ENCODE measurements around the gene RBFOX1.

Gene RBFOX1

GRCh38 chr16:7372095-7372494, 39.5 kb downstream of the RBFOX1 start:
- no peak for DNase-seq (ENCODE audit: low read depth, low spot score)

DNA sequence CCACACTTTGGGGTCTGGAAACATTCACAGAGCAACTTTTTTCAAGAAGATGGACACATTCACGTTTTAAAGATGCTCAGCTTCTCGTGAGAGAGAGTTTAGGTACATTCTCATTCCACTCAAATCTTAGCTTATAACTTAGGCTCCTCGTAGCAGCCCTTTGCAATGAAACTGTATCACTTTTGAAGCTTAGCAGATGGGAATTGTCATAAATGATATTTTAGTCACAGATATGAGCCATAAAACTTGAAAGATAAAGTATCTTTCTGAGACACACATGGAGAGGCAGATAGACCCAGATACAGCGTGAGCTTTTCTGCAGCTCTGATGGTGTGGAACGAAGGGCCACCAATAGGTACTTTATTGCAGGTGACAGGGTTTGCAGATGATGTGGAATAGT, 41.1 kb downstream of the RBFOX1 start:
- no peak for DNase-seq (ENCODE audit: low read depth, low spot score)

DNA sequence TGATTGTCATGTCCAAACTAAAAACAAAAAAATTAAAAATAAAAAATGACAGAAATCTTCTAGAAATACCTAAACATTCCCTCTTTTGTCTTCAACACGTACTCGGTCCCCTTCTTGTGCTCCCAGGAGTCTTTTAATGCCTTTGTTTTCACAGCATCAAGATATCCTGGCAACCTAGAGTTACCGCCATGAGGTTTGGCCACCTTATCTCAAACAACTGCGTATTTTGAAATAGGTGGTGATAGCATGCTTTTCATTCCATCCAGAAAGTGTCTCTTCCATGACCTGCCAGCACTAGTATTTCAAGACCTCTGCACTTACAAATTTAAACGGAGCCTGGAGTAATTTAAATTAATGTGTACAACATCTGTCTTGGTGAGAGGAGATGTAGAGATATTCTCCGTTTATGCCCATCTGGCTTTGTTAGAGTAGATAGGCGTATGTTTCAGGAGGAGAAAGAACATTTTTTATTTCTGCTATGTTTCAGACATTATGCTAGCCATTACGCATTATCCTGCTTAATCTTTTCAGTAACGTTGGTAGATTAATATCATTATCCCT, 42.0 kb downstream of the RBFOX1 start:
- DNase-seq (ENCODE audit: low read depth, low spot score): no peak

DNA sequence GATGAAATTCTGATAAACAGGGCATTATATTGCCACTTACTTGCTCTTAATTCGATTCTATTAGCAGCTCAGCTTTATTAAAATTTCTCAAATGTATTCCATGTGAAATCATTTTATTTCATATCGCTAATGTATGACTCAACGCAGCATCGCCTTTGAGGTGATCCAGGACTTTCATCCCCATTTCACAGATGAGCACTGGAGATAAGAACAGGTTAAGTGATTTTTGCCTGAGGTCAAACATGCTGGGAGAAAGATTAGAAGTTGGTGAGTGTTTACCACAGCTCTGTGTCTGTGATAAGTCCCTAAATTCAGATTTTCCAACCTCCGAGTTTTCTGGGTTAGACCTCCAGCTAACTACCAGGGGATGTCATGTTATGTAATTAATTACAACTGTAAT, 43.6 kb downstream of the RBFOX1 start:
- no peak for DNase-seq (ENCODE audit: low read depth, low spot score)

DNA sequence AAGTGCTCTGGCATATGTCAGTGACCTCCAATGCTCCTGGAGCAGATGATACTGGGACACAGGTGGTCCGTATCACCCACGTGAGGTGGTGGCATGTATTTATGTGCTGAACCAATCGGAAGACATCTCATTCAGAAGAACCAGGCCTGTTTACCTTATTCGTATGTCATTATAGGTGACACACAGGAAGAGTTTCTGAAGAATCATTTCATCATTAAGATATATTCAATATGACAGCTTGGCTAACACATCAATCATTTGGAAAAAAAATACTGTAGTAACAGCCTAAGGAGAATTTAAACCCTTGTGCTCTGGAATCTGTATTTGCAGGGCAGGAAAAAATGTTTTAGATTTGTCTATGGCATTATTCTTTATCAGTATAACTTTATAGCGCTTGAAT, 44.6 kb downstream of the RBFOX1 start:
- no peak for DNase-seq (ENCODE audit: low read depth, low spot score)

- DNase-seq (ENCODE audit: low read depth, low spot score): no peak
Measured at GRCh38 chr16:7378024-7378695, 45.5 kb downstream of the RBFOX1 start.

- no peak for DNase-seq (ENCODE audit: low read depth, low spot score)
Measured at GRCh38 chr16:7380441-7380840, 47.8 kb downstream of the RBFOX1 start.

DNA sequence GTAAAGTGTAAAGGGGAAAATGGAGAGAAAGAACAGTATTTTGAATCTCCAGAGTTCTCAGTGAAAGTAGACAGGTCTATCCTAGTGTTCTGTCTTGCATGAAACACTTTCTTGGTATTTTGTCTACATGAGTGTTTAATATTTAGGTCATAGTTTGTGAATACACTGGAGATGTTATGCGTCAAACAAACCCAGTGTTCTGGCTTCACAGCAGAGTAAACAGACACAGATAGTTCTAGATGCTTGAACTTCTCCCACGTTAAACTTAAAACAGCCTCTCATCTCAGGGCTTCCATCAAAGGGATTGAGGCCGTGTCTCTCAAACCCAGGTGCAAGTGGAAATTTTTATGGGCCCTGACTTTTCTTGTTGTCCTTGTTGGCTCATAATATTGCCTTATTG, 48.3 kb downstream of the RBFOX1 start:
- DNase-seq (ENCODE audit: low read depth, low spot score): no peak

DNA sequence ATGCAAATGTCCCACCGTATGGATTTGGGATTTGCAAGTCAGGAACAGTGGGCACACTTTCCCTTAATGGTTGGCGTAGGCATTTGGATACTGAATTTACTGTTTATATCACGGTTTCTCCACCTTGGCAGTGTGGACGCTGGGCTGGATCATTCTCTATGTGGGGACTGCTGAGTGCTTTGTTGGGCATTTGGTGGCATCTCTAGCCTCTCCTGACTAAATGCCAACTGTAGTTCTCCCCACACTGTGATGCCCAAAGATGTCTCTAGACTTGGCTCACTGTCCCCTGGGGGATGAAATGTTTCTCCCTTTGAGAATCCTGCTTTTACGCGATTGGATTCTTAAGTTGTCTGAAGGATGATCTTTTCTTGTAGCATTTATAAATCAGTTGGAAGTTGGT, 49.0 kb downstream of the RBFOX1 start:
- DNase-seq (ENCODE audit: low read depth, low spot score): no peak

GRCh38 chr16:7382521-7382920, 49.9 kb downstream of the RBFOX1 start:
- no peak for DNase-seq (ENCODE audit: low read depth, low spot score)

DNA sequence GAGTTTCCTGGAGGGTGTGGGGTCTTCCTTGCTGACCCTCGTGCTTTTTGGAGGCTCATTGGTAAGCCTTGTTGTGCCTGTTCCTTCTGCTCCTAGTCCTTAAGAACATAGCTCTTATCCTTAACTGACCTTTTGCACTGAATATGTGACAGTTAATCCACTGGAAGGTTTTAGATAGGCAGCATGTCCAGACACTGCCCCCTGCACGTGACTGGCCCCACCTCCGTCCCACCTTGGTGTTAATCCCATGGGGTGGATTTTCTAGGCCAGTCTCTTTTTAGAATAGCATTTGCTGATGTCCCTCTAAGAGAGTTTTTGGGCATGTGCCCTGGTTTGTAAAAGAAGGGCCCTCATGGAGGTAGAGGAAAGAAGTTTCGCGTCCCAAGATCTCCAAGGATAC, 58.3 kb downstream of the RBFOX1 start:
- no peak for DNase-seq (ENCODE audit: low read depth, low spot score)

DNA sequence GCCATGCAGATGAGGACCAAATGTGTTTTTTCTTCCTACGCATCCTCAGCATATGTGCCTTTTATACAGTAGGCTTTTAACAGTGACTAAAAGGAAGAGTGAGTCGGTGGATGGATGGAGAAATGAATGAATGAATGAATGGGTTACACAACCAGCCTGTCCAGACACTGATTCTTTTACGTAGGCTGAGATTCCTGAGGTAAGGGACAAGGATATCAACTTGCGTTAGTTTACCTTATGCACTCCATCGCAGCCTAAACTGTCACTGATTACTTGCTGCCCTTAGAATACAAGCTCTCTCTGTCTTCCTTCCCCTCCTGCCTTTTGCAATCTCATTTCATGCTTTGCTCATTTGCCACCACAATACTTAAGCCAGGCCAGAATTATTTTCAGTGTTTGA, 59.0 kb downstream of the RBFOX1 start:
- DNase-seq (ENCODE audit: low read depth, low spot score): no peak

GRCh38 chr16:7392206-7392605, 59.6 kb downstream of the RBFOX1 start:
- DNase-seq (ENCODE audit: low read depth, low spot score): no peak

GRCh38 chr16:7393680-7394079, 61.0 kb downstream of the RBFOX1 start:
- DNase-seq (ENCODE audit: low read depth, low spot score): no peak

GRCh38 chr16:7394720-7395336, 62.2 kb downstream of the RBFOX1 start:
- DNase-seq (ENCODE audit: low read depth, low spot score): no peak

- no peak for DNase-seq (ENCODE audit: low read depth, low spot score)
Measured at GRCh38 chr16:7397901-7398300, 65.3 kb downstream of the RBFOX1 start.

GRCh38 chr16:7398536-7398935, 65.9 kb downstream of the RBFOX1 start:
- no peak for DNase-seq (ENCODE audit: low read depth, low spot score)

GRCh38 chr16:7399296-7399695, 66.7 kb downstream of the RBFOX1 start:
- no peak for DNase-seq (ENCODE audit: low read depth, low spot score)

DNA sequence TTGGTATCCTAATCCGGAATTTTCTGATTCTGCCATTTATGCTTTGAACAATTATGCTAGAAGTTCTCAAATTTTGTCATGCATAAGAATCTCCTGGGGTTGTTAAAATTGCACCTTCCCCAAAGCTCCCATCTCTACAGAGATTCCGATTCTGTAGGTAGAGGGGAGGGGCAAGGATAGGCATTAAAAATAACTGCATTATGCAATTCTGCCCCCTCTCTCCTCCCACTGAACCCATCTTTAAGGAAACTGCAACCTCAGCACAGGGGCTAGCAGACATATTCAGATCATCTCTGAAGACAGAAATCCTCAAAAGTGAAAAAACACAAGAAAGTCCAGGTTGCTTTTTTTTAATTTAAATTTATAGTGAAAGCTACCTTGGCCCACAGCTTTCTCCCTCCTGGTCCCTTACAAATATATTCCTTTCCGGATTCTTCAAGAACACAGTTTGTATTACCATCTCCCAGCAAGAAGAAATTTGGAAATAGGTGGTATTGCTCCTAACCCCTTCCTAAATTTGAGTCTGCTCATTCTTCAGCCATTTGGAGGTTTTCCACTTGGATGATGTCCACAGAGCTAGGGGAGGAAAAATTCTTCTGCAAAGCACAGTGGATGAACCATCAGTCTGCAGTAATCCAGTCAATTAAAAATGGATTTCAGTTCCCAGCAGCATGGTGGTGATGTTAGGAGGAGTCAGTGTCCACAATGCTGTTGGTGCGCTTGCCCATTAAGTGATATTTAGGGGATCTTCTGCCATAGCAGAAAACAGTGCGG, 67.7 kb downstream of the RBFOX1 start:
- DNase-seq (ENCODE audit: low read depth, low spot score): no peak

- DNase-seq (ENCODE audit: low read depth, low spot score): no peak
Measured at GRCh38 chr16:7404217-7404616, 71.6 kb downstream of the RBFOX1 start.

DNA sequence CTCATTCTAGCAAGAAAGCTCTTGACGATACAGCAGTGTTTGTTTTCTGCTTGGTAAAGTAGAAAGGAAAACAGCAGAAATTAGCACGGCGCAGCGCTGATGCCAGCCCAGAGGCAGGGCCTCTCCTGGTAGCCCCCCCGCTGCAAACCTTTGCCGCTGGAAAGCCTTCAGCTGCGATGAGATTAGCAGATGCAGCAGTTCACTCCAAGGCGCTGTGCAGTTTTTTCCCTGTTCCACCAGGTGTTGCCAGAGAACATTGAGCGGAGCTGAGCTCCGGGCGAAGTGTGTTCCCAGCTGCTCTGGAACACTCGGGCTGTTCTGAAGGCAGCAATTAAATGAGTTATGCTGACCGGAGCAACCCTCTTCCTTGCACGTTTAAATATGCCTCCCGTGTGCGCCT, 72.5 kb downstream of the RBFOX1 start:
- DNase-seq (ENCODE audit: low read depth, low spot score): no peak

GRCh38 chr16:7408700-7409365, 76.2 kb downstream of the RBFOX1 start:
- DNase-seq (ENCODE audit: low read depth, low spot score): no peak
